Non-pigmented ciliary epithelial cell (primary cell): ENCODE data around the gene USP4.
"Not testable (repeated sequence)": the region's sequence is repeated elsewhere in the genome, so short reads cannot be mapped to it uniquely, and the experiment has no call there.

ENCODE experiments used
- DNase-seq: peaks from one replicate; pipeline ENCODE4 v3.0.0-alpha.2; 2010; ENCODE audit warnings: low read depth

USP4 gene

DNA sequence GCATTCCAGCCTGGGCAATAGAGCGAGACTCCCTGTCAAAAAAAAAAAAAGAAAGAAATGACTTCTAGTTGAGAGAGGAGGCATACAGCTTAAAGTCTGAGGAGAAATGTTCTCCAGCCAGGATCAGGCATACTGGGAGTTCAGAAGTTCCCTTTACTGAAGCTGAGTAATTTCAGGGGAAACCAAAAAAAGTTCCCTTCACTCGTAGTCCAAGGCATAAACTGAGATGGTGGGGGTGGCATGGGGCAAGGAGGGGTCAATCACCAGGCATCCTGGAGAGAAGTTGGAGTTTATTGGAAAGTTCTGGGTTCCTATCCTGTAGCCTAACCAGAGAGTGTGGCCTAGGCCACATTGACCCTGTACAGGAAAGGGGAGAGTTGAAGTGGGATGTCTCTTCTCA lies 12.4 kb upstream of the USP4 start:
- no peak for DNase-seq

- DNase-seq: no peak
Measured at GRCh38 chr3:49351521-49352011, 11.7 kb upstream of the USP4 start.

DNA sequence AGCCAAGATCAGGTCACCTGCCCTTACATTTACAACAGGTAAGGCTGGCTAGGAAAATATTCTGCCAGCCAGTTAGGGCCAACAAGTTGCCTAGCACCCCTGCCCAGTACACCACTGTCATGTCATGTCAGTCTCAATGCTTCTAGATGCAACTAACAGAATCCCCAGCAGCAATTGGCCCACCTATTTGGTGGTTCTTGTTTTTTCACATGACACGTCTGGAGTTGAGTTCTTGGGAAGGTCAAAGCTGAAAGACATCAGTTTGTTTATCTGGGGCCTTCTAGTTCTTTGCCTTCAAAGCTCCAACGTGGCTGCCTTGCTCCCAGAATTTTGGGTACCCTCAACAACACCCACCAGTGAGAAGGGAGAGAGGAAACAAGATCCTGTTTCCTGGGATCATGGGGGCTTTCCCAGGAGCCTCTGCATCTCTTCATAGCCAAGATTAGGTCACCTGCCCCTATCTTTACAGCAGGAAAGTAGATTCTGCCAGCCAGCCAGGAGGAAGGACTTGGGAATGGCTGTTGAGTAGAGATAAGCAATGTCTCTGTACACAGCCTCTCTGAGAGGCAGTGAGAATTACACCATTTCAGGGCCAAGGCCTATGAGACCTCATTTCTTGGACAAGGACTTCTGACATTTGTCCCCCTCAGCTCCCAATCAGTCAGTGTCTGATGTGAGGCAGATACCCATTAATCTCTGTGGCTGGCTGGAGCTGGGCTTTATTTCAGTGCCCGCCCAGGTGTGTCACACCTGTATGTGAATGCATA lies 9.7 kb upstream of the USP4 start:
- no peak for DNase-seq

DNA sequence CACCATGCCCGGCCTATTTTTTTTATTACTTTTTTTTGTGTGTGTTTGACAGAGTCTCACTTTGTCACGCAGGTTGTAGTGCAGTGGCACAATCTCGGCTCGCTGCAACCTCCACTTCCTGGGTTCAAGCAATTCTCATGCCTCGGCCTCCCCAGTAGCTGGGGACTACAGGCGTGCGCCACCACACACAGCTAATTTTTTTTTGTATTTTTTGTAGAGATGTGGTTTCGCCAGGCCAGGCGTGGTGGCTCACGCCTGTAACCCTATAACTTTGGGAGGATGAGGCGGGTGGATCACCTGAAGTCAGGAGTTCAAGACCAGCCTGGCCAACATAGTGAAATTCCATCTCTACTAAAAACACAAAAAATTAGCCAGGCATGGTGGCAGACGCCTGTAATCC lies 8.5 kb upstream of the USP4 start:
- DNase-seq: not testable (repeated sequence)

DNA sequence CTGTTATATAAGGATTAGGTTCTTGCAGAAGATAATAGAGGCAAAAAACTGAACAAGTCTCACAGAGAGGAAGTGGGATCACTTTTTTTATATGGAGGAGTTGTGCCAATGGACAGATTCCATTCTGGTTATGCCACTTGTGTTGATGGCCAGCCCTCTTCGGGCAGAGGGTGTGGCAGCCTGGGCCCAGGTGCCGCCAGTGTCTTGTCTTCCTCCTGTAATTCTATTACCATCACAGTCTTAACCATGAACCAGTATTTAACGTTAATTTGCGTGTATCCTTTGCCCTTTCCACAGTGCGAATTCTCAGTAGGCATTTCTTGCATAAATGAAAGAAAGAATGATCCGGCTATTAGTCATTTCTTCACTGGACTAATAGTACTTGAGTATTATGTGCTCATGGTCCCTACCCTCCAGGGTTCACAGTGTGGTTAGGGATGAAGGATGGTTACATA lies 7.0 kb upstream of the USP4 start:
- DNase-seq: no peak

DNA sequence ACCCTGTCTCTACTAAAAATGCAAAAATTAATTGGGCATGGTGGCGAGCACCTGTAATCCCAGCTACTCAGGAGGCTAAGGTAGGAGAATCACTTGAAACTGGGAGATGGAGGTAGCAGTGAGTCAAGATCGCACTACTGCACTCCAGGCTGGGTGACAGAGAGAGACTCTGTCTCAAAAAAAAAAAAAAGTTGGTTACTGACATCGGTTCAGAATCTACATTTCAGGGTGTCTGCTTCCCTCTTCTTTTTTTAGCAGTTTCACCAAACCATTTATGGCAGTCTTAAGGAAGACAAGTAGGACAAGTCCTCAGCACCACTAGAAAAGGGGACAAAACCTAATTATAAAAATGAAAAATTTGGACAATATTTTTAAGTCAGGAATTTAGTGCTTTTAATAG lies 3.3 kb upstream of the USP4 start:
- DNase-seq: no peak

- DNase-seq: no peak
Measured at GRCh38 chr3:49341996-49342395, 2.1 kb upstream of the USP4 start.

- DNase-seq: no peak
Measured at GRCh38 chr3:49339581-49339940, 292 bp downstream of the USP4 start.

GRCh38 chr3:49333916-49334633 lies 5.8 kb downstream of the USP4 start:
- DNase-seq: no peak

GRCh38 chr3:49333091-49333490 lies 6.8 kb downstream of the USP4 start:
- no peak for DNase-seq

DNA sequence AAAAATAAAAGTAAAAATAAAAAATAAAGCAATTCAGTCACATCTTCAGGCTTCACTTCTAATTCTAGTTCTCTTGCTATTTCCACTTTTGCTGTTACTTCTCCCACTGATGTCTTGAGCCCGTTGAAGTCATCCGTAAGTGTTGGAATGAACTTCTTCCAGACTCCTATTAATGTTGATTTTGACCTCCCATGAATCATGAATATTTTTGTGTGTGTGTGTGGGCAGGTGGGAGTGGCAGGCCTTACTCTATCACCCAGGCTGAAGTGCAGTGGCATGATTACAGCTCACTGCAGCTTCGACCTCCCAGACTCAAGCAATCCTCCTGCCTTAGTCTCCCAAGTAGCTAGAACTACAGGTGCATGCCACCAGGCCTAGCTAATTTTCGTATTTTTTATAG lies 10.7 kb downstream of the USP4 start:
- DNase-seq: no peak

DNA sequence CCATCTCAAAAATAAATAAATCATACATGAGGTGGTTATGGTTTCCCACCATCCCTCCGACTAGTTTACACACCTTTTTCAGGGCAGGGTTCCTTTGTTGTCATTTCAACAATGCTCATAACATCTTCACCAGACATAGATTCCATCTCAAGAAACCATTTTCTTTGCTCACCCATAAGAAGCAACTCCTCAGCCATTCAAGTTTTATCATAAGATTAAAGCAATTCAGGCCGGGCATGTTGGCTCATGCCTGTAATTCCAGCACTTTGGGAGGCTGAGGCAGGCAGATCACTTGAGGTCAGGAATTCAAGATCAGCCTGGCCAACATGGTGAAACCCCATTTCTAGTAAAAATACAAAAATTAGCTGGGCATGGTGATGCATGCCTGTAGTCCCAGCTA lies 11.5 kb downstream of the USP4 start:
- DNase-seq: not testable (repeated sequence)

DNA sequence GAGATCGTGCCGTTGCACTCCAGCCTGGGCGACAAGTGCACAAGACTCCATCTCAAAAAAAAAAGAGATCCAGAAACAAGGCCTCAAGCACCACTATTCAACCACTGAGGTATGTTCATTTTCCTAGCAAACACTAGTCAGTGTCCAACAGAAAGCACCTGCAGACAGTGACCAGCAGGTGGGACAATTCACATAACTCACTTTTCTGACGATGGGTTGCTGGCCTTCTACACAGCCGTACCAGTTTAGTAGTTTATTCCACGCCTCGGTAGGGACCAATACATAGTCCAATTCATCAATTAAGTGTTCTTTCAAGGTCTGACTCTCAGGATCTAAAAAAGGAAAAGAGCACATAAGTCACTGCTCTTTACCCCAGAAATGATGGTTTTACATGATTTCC lies 12.4 kb downstream of the USP4 start:
- no peak for DNase-seq

DNA sequence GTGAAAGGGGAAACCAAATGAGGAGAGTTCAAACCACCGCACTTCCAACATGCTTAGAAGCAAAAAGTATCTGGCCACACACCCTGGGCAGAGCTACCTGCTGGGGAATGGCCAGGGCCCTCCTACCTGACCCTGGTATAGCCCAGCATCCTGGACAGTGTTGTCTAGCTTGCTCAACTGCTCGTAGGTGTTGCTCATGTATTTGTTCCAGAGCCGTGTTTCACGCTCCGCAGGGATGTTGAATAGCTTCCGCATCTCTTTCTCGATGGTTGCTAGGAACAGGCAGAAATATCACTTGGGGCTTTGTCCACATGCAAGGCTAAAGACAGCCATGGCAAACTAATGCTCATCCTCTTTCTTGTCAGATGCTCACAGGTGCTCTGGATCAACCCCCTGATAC lies 15.1 kb downstream of the USP4 start:
- no peak for DNase-seq

DNA sequence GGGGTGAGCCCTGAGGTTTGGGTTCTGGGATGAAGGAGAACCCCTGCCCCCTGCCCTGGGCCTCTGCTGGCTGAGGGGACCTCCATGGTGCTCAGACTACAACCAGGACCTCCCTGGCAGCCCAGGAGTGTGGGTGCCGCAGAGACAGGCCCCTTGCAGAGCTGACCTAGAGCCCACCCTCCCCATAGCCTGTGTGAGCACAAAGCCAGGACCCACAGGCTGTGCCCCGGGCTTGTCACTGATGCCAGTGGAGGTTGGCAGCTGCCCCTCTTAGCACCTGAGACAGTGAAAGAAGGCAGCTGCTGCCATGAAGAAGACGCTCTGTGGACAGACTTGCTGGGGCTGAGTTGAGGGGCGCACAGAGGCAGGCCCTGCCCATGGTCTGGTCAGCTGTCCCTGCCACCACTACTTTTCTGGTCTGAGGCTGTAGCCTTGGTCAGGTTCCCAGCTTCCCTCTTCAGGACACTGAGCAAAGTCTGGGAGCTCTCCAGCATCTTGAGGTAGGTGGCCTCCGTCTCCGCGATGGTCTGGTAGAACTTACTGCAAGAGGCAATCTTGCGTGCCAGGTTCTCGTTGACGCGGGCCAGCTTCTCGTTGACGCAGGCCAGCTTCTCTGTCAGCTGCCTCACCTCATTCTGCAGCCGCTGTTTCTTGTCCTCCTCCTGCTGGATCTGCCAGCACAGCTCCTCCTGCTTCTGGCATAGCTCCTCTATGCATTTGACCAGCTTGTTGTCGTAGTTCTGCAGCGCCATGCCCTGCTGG lies 23.0 kb downstream of the USP4 start:
- no peak for DNase-seq

GRCh38 chr3:49313896-49314688 lies 25.8 kb downstream of the USP4 start:
- DNase-seq: peak; percentile 31

DNA sequence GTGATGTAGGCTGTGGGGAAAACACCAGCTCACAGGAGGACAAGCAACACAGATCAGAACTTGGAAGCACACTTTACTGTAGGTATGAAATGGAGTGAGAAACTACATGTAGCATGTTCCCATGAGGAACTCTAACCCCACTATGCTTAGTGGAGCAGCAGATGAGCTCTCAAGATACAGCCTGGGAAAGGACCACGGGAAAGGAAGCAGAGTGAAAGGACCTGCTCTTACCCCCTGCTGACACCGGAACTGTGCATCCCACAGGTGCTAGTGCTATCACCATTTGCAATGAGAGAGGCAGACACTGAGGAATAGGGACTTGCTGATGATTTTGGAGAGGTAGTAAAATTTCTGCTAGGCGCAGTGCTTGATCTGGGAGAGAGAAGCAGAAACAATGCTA lies 28.6 kb downstream of the USP4 start:
- no peak for DNase-seq

- no peak for DNase-seq
Measured at GRCh38 chr3:49310677-49311076, 29.2 kb downstream of the USP4 start.

GRCh38 chr3:49305608-49306007 lies 34.2 kb downstream of the USP4 start:
- no peak for DNase-seq

GRCh38 chr3:49302613-49303012 lies 37.2 kb downstream of the USP4 start:
- DNase-seq: no peak

- DNase-seq: no peak
Measured at GRCh38 chr3:49300595-49300994, 39.3 kb downstream of the USP4 start.

- DNase-seq: no peak
Measured at GRCh38 chr3:49298511-49298910, 41.3 kb downstream of the USP4 start.
